Right kidney (tissue), 9 donors: ENCODE results near the gene TP53TG3.
A peak's percentile ranks its signal among the peaks of the same experiment; 100 is the strongest.
"Not testable (repeated sequence)": the region's sequence is repeated elsewhere in the genome, so short reads cannot be mapped to it uniquely, and the experiment has no call there.

Experiments used
- DNase-seq: peaks from one replicate; pipeline ENCODE4 v3.0.0-alpha.2; 2016
- long read RNA-seq, 8 donors: transcript quantifications; one replicate each; lab custom pipeline, GENCODE V29; 2026

The TP53TG3 gene, protein sequence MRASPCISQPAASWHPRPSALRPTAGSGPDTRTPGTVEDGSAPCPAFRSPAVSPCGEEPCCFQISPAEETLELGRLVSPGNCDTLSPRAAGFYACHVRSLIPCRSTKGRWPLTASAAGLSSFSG
- long read RNA-seq, donor 1 = 0 reads
- long read RNA-seq, donor 2 = 0 reads
- long read RNA-seq, donor 3 = 0 reads
- long read RNA-seq, donor 4 = 0 reads
- long read RNA-seq, donor 5 = 0 reads
- long read RNA-seq, donor 6 = 0 reads
- long read RNA-seq, donor 7 = 0 reads
- long read RNA-seq, donor 8 = 0 reads

GRCh38 chr16:32676065-32676464, at the start of gene TP53TG3:
TSS of gene TP53TG3 (minus strand) at chr16:32676165. CDS start at chr16:32676097, 68 bp downstream.
- DNase-seq = not testable (repeated sequence)

- not testable (repeated sequence) for DNase-seq
Measured at GRCh38 chr16:32650876-32651275, 25.1 kb downstream of the TP53TG3 start.

- not testable (repeated sequence) for DNase-seq
Measured at GRCh38 chr16:32647562-32647961, 28.4 kb downstream of the TP53TG3 start.

GRCh38 chr16:32646780-32647179, 29.2 kb downstream of the TP53TG3 start:
- DNase-seq = not testable (repeated sequence)

- DNase-seq = not testable (repeated sequence)
Measured at GRCh38 chr16:32646177-32646576, 29.8 kb downstream of the TP53TG3 start.

GRCh38 chr16:32645278-32645908, 30.6 kb downstream of the TP53TG3 start:
- peak; percentile 0 for DNase-seq

GRCh38 chr16:32644715-32645114, 31.2 kb downstream of the TP53TG3 start:
- not testable (repeated sequence) for DNase-seq

GRCh38 chr16:32637614-32638013, 38.4 kb downstream of the TP53TG3 start:
- DNase-seq = not testable (repeated sequence)

DNA sequence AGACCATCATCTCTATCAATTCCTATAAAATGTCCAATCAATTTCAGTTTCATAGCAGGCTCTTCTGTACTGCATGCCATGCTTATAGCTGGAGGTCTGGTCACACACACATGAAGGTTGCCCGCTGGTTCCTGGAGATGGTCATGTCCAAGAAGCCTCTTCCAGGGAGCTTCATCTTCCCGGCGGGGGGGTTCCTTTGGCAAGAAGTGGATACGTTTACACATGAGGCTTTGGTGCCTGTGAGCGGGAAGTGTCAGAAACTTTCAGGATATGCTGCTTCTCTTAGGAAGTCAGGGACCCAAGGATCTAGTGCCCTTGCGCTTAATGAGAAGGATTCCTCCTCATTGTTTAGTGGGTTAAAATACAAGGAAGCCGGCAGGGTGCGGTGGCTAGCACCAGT, 43.9 kb downstream of the TP53TG3 start:
- not testable (repeated sequence) for DNase-seq
